Dermis microvascular lymphatic vessel endothelial cell (primary cell): ENCODE measurements around the gene GLP1R. TPM values are rescaled to one million over a fixed set of nuclear protein-coding genes. Genes with fewer than 3 reads are reported as not detected.

Source experiments
- DNase-seq, 2 donors: peaks; one replicate each; pipeline versions ENCODE4 v3.0.0 to v3.0.0-alpha.2; 2010; ENCODE audit warnings: low read depth in 2 of 2
- total RNA-seq: library from RNA; depleted of rRNA; stranded (reverse); fragments of >200 nt; gene quantifications from 2 replicates; pipeline ENCODE4 v1.2.1, GENCODE V29; 2014

The GLP1R gene
- total RNA-seq, 1 donor from 2014 or later: not detected

GRCh38 chr6:39062014-39062740 is 13.6 kb downstream of the GLP1R start:
- no peak for DNase-seq

- DNase-seq: no peak
Observed at GRCh38 chr6:39063526-39063925, 14.9 kb downstream of the GLP1R start.

- no peak for DNase-seq
Observed at GRCh38 chr6:39065561-39065960, 17.0 kb downstream of the GLP1R start.

- DNase-seq: no peak
Observed at GRCh38 chr6:39068391-39068790, 19.8 kb downstream of the GLP1R start.

GRCh38 chr6:39072830-39073229 is 24.2 kb downstream of the GLP1R start:
- DNase-seq: no peak

GRCh38 chr6:39073471-39074355 is 25.1 kb downstream of the GLP1R start:
- DNase-seq: no peak

- DNase-seq: no peak
Observed at GRCh38 chr6:39074486-39074885, 25.9 kb downstream of the GLP1R start.

GRCh38 chr6:39075010-39075686 is 26.6 kb downstream of the GLP1R start:
- no peak for DNase-seq

GRCh38 chr6:39075807-39076622 is 27.4 kb downstream of the GLP1R start:
- no peak for DNase-seq

GRCh38 chr6:39076623-39077535 is 28.3 kb downstream of the GLP1R start:
- no peak for DNase-seq

GRCh38 chr6:39077882-39078594 is 29.5 kb downstream of the GLP1R start:
- no peak for DNase-seq

GRCh38 chr6:39078695-39079094 is 30.1 kb downstream of the GLP1R start:
- no peak for DNase-seq

GRCh38 chr6:39079197-39080125 is 30.9 kb downstream of the GLP1R start:
- no peak for DNase-seq

GRCh38 chr6:39080246-39080875 is 31.8 kb downstream of the GLP1R start:
- no peak for DNase-seq

GRCh38 chr6:39082310-39082709 is 33.7 kb downstream of the GLP1R start:
- no peak for DNase-seq

- DNase-seq: no peak
Observed at GRCh38 chr6:39083231-39083634, 34.7 kb downstream of the GLP1R start.

GRCh38 chr6:39084506-39084905 is 35.9 kb downstream of the GLP1R start:
- no peak for DNase-seq
